ENCODE measurements around the gene UQCR11.
A peak's percentile ranks its signal among the peaks of the same experiment; 100 is the strongest.

UQCR11 gene

DNA sequence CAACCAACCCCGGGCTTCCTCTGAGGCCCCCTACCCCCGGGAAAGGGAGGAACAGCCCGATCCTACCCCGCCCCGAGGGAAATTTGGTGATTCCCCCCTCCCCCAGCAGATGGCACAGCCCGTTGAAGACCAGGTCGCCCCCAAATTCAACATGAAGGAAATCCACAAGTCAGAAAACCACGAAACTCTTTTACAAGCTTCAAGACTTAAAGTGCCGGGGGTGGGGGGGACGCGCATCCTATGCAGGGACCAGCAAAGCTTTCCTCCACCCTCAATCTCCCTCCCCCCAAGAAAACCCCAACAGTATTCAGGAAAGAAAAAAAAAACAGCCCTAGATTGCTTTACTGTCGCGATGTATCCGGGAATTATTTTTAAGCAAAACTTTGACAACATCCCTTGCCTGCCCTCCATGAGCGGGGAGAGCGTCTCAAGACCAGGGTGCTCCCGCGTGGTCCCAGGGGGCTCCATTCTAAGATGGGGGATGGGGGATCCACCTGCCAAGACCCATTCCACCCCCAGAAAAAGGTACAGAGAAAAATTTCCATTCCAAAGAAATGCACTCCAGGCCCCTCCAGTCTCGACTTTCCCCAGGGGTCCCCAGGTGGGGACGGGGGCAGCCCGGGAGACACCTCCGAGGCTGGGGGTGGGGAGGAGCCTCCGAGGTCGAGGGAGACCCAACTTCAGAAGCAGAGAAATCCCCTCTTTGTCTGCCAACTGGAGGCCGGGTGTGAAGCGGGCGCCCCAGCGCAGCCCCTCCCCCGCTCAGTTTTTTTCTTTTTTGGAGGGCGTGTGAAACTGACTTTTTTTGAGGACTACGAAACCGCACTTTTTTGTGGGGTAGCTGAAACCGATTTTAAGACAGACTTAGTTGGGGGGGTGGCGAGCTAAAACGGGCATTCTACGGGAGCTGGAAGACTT, 45.6 kb upstream of the UQCR11 start:
- no peaks in the 10 kb centered on the region for H3K27me3 ChIP-seq (replicated peaks; ENCODE audit: control insufficient read depth, insufficient read depth, low read length)
- TF ChIP-seq, protein P1, sequence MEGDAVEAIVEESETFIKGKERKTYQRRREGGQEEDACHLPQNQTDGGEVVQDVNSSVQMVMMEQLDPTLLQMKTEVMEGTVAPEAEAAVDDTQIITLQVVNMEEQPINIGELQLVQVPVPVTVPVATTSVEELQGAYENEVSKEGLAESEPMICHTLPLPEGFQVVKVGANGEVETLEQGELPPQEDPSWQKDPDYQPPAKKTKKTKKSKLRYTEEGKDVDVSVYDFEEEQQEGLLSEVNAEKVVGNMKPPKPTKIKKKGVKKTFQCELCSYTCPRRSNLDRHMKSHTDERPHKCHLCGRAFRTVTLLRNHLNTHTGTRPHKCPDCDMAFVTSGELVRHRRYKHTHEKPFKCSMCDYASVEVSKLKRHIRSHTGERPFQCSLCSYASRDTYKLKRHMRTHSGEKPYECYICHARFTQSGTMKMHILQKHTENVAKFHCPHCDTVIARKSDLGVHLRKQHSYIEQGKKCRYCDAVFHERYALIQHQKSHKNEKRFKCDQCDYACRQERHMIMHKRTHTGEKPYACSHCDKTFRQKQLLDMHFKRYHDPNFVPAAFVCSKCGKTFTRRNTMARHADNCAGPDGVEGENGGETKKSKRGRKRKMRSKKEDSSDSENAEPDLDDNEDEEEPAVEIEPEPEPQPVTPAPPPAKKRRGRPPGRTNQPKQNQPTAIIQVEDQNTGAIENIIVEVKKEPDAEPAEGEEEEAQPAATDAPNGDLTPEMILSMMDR (IDR thresholded peaks at IDR 0.05; ENCODE audit: insufficient read depth, low read length, poor library complexity, severe bottlenecking), result peak; percentile 36
- peak overlapping the region; percentile 70 for H3K4me3 ChIP-seq (replicated peaks; ENCODE audit: low read depth, low read length)
- peaks cover 12% of the 10 kb centered on the region for H3K36me3 ChIP-seq (ENCODE audit: control insufficient read depth, insufficient read depth, low read length)
- DNase-seq (ENCODE audit: extremely low read depth, insufficient read length), result peak; percentile 86

DNA sequence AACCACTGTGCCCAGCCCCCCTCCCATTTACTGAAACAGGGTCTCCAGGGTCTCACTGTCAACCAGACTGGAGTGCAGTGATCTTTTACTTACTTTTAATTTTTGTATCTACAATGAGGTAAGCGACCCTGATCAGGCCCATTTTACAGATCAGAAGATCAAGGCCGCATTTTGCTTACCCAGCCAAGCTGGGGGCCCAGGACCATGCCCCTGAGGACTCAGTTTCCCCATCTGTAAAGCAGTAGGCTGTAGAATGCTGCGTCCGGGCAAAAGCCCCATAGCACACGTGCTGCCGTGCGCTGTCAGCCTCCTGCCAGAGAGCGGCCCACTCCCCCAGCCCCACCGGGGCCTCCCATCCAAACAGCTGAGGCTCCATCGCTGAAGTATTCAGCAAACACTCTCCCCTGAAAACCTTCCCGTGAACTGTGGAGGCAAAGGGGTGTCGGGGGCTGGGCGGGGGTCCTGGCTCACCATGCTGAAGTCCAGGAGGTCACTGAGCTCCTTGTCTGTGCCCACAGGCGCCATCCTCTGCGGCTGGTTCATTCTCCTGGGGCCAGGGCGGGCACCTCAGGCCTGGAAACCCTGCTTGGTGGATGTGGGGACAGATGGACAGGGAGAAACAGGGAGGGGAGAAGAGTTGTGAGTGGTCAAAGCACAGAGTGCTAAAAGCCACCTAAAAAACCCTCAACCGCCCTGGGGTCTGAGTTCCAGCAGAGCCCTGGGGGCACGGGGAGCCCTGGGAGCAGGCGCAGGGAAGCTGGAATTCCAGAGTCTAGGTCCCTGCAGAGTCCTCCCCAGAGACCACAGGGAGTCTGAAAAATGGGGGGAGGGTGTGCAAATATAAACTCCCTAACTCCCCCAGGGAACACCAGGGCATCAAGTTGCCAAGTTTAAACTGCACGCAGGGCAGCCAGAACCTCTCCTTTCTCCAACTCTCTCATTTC, 44.7 kb upstream of the UQCR11 start:
- peaks cover 19% of the 10 kb centered on the region for H3K36me3 ChIP-seq (ENCODE audit: control insufficient read depth, insufficient read depth, low read length)
- peak overlapping the region; percentile 70 for H3K4me3 ChIP-seq (replicated peaks; ENCODE audit: low read depth, low read length)
- DNase-seq (ENCODE audit: extremely low read depth, insufficient read length), result no peak
- TF ChIP-seq, protein P1 (IDR thresholded peaks at IDR 0.05; ENCODE audit: insufficient read depth, low read length, poor library complexity, severe bottlenecking), result no peak
- H3K27me3 ChIP-seq (replicated peaks; ENCODE audit: control insufficient read depth, insufficient read depth, low read length), result no peaks in the 10 kb centered on the region

DNA sequence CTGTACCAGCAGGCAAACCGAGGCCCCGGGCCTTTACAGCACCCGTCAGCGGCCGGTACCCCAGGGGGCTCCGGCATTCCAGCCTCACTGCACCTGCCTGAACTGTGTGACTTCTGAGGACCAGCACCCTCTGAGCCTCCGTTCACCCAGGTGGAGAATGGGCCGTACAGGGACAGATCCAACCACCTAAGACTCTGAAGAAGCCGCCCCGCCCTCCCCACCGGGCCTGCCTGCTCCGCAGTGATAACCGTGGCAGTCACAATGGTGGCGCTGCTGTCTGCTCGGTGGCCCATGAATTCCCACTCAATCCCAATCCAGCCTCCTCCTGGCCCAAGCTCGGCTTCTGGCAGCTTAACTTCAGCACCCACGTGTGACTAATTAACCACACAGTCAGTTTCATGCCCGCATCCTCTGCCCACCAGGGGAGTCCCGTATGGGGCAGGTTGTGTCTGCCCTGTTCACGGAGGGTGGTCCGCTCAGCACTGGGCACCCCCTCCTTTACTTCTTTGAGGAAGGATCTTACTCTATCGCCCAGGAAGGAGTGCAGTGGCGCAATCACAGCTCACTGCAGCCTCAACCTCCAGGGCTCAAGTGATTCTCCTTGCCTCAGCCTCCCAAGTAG, 43.8 kb upstream of the UQCR11 start:
- Histone ChIP-seq H3K36me3 (ENCODE audit: control insufficient read depth, insufficient read depth, low read length) (peaks cover 25% of the 10 kb centered on the region), H3K4me3 (replicated peaks; ENCODE audit: low read depth, low read length) (peak overlapping the region; percentile 70)
- TF ChIP-seq, protein P1 (IDR thresholded peaks at IDR 0.05; ENCODE audit: insufficient read depth, low read length, poor library complexity, severe bottlenecking), result peak; percentile 24

DNA sequence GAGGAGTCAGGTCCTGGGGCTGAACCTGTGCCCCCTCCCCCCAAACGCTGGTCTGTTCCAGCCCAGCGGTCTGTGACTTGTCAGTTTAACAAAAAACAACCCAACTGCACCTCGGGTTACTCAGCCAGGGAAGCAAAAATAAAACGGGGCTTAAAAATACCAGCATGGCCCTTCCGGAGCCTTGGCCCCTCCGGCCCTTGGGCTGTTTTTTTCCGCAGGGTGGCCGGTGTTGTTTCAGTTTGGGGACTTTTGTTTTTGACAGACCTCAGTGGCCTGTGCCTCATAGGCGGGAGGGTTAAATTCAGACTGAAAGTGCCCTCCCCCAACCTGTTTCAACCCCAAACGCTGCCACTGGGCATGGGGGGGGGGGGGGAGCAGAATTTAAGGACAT, 43.2 kb upstream of the UQCR11 start:
- Histone ChIP-seq H3K36me3 (ENCODE audit: control insufficient read depth, insufficient read depth, low read length) (peaks cover 28% of the 10 kb centered on the region), H3K4me3 (replicated peaks; ENCODE audit: low read depth, low read length) (peak overlapping the region; percentile 70), H3K27me3 (replicated peaks; ENCODE audit: control insufficient read depth, insufficient read depth, low read length) (no peaks in the 10 kb centered on the region)
- TF ChIP-seq, protein P1 (IDR thresholded peaks at IDR 0.05; ENCODE audit: insufficient read depth, low read length, poor library complexity, severe bottlenecking), result no peak
- peak; percentile 83 for DNase-seq (ENCODE audit: extremely low read depth, insufficient read length)

More for the DNA sequence above, 43.8 kb upstream of the UQCR11 start:
- H3K27me3 ChIP-seq (replicated peaks; ENCODE audit: control insufficient read depth, insufficient read depth, low read length), result no peaks in the 10 kb centered on the region
- DNase-seq (ENCODE audit: extremely low read depth, insufficient read length), result no peak

Data from GM06990 (cell line).